ENCODE results near the gene SLC17A4. TPM values are rescaled to one million over a fixed set of nuclear protein-coding genes. Genes with fewer than 3 reads are reported as not detected.

SLC17A4 gene
- total RNA-seq, 2 donors from 2014 or later = not detected

- peaks cover 0 to 14% of the 10 kb centered on the region in 2 donors for H3K4me1 ChIP-seq (ENCODE audit: control insufficient read depth in 1 of 2, low read depth in 2 of 2)
- TF ChIP-seq CTCF (IDR thresholded peaks at IDR 0.05) = no peak
- no peaks in the 10 kb centered on the region for H3K27me3 ChIP-seq (replicated peaks; ENCODE audit: insufficient read depth)
- no peak overlapping the region for H3K27ac ChIP-seq
- H3K4me3 ChIP-seq = no peak overlapping the region
- H3K36me3 ChIP-seq = no peaks in the 10 kb centered on the region
- ATAC-seq (ENCODE audit: insufficient number of reproducible peaks, low FRiP score, low read depth) (no peak), DNase-seq (ENCODE audit: low spot score) (no peak)
- H3K9me3 ChIP-seq = no peaks in the 10 kb centered on the region
Measured at GRCh38 chr6:25730907-25731306, 23.6 kb upstream of the SLC17A4 start.

DNA sequence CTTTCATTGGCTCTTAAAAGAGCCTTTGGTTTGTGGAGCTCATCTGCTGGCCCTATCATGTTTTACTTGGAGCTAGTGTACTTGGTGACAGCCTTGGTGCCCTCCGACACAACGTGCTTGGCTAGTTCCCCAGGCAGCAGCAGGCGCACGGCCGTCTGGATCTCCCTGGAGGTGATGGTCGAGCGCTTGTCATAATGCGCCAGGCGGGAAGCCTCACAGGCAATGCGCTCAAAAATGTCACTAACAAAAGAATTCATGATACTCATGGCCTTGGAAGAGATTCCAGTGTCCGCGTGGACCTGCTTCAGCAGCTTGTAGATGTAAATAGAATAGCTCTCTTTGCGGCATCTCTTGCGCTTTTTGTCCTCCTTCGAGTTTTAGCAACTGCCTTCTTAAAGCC is 22.8 kb upstream of the SLC17A4 start:
- no peak for TF ChIP-seq CTCF (IDR thresholded peaks at IDR 0.05)
- H3K27me3 ChIP-seq (replicated peaks; ENCODE audit: insufficient read depth) = no peaks in the 10 kb centered on the region
- no peak overlapping the region for H3K27ac ChIP-seq
- no peaks in the 10 kb centered on the region for H3K36me3 ChIP-seq
- no peak overlapping the region for H3K4me3 ChIP-seq
- ATAC-seq (ENCODE audit: insufficient number of reproducible peaks, low FRiP score, low read depth) (no peak), DNase-seq (ENCODE audit: low spot score) (no peak)
- H3K9me3 ChIP-seq = no peaks in the 10 kb centered on the region
- peaks cover 0 to 14% of the 10 kb centered on the region in 2 donors for H3K4me1 ChIP-seq (ENCODE audit: control insufficient read depth in 1 of 2, low read depth in 2 of 2)

DNA sequence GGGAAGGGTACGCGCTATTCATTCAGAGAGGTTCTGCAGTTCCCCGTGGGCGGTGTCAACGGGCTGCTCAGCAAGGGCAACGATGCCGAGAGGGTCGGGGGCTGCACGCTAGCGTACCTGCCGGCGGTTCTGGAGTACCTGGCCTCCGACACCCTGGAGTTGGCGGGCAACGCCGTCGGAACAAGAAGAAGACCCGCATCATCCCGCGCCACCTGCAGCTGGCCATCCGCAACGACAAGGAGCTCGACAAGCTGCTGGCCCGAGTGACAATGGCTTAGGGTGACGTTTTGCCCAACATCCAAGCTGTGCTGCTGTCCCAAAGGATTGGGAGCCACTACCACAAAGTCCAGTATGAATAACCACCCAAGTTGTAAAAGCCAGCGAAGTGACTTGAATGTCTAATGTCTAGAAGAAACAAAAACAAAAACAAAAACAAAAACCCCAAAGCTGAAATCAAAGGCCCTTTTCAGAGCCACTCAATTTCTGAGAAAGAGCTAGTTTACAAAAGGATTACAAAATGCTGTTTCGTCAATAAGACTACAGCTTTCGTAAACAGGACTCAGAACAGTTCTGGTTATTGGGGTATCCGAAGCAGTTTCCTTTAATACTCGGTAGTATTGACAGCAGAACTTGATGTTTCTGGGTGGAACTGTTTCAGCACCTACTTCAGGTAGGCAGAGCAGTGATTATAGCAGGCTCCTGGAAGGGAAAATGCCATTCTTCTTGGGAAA is 21.9 kb upstream of the SLC17A4 start:
- no peak overlapping the region for H3K27ac ChIP-seq
- H3K4me3 ChIP-seq = no peak overlapping the region
- no peaks in the 10 kb centered on the region for H3K36me3 ChIP-seq
- no peaks in the 10 kb centered on the region for H3K9me3 ChIP-seq
- no peaks in the 10 kb centered on the region for H3K27me3 ChIP-seq (replicated peaks; ENCODE audit: insufficient read depth)
- no peak for DNase-seq (ENCODE audit: low spot score)
- H3K4me1 ChIP-seq (ENCODE audit: control insufficient read depth in 1 of 2, low read depth in 2 of 2) = peaks cover 0 to 14% of the 10 kb centered on the region in 2 donors
- ATAC-seq (ENCODE audit: insufficient number of reproducible peaks, low FRiP score, low read depth) = no peak
- TF ChIP-seq CTCF (IDR thresholded peaks at IDR 0.05) = no peak

DNA sequence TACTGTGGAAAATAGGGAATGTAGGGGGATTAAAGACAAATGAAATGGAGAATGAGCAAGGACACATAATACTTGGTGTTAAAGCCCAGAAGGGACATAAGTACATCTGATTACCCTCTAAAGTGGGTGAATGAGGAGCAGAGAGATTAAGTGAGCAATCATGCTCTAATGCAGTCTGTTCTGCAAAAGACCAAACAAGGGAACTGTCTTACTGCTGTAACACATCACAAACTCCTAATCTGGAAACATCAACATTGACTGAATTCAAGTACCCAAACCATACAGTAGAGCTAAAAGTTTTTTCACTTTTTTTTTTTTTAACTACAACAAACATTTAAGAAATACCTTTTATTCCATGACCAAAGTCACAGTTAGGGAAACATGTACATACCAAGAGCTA is 19.3 kb upstream of the SLC17A4 start:
- no peak for TF ChIP-seq CTCF (IDR thresholded peaks at IDR 0.05)
- no peaks in the 10 kb centered on the region for H3K36me3 ChIP-seq
- H3K27me3 ChIP-seq (replicated peaks; ENCODE audit: insufficient read depth) = no peaks in the 10 kb centered on the region
- no peak overlapping the region for H3K27ac ChIP-seq
- ATAC-seq (ENCODE audit: insufficient number of reproducible peaks, low FRiP score, low read depth) (no peak), DNase-seq (ENCODE audit: low spot score) (no peak)
- H3K9me3 ChIP-seq = no peaks in the 10 kb centered on the region
- peaks cover 0 to 14% of the 10 kb centered on the region in 2 donors for H3K4me1 ChIP-seq (ENCODE audit: control insufficient read depth in 1 of 2, low read depth in 2 of 2)
- no peak overlapping the region for H3K4me3 ChIP-seq

- Histone ChIP-seq H3K27ac (no peak overlapping the region), H3K36me3 (no peaks in the 10 kb centered on the region), H3K9me3 (no peaks in the 10 kb centered on the region), H3K4me3 (no peak overlapping the region), H3K4me1 (ENCODE audit: control insufficient read depth in 1 of 2, low read depth in 2 of 2) (no peaks in the 10 kb centered on the region), H3K27me3 (replicated peaks; ENCODE audit: insufficient read depth) (no peaks in the 10 kb centered on the region)
- no peak for TF ChIP-seq CTCF (IDR thresholded peaks at IDR 0.05)
- no peak for ATAC-seq (ENCODE audit: insufficient number of reproducible peaks, low FRiP score, low read depth)
- no peak for DNase-seq (ENCODE audit: low spot score)
Measured at GRCh38 chr6:25743868-25744267, 10.7 kb upstream of the SLC17A4 start.
